SU-DHL-6 (cell line): ENCODE measurements around the gene SLC9A9.

Experiments
- H2AFZ ChIP-seq: fragments of 200-600 bp; sonication (generic); 2 replicates; pipeline ENCODE4 v1.6.1; 2014; ENCODE audit warnings: low read depth, mild to moderate bottlenecking, moderate library complexity, mixed read lengths, antibody characterized with exemption, low read length; ENCODE audit not compliant: severe bottlenecking
- H3F3A ChIP-seq: fragments of 200-600 bp; shearing (Covaris generic); 2 replicates; pipeline ENCODE4 v1.6.0; 2016; ENCODE audit warnings: antibody characterized with exemption, mild to moderate bottlenecking; ENCODE audit not compliant: insufficient read depth
- H3K27ac ChIP-seq: fragments of 200-600 bp; sonication (generic); 2 replicates; pipeline ENCODE4 v1.5.1; 2016; ENCODE audit warnings: low read depth, mild to moderate bottlenecking, low read length, moderate library complexity, mixed read lengths
- H3K27me3 ChIP-seq: fragments of 200-600 bp; sonication (generic), shearing (Covaris generic); 2 replicates; pipeline ENCODE4 v1.6.0; 2014; ENCODE audit warnings: mild to moderate bottlenecking, low read length
- H3K36me3 ChIP-seq: fragments of 200-600 bp; sonication (generic); 2 replicates; pipeline ENCODE4 v1.6.1; 2014; ENCODE audit warnings: mild to moderate bottlenecking, low read length, mixed read lengths
- H3K4me2 ChIP-seq: fragments of 300-600, 200-600 bp; shearing (Covaris generic), sonication (generic); 2 replicates; pipeline ENCODE4 v1.6.0; 2014; ENCODE audit warnings: low read length, low read depth, mild to moderate bottlenecking; ENCODE audit not compliant: poor library complexity, severe bottlenecking
- H3K4me3 ChIP-seq: fragments of 200-600 bp; sonication (generic); 2 replicates; pipeline ENCODE4 v1.5.1; 2014; ENCODE audit warnings: antibody characterized with exemption, low read length, mild to moderate bottlenecking, mixed read lengths; ENCODE audit not compliant: insufficient read depth, poor library complexity, severe bottlenecking
- H3K79me2 ChIP-seq: fragments of 200-600 bp; sonication (generic); 2 replicates; pipeline ENCODE4 v1.6.1; 2014; ENCODE audit warnings: mild to moderate bottlenecking, low read length, moderate library complexity; ENCODE audit not compliant: insufficient read depth
- H3K9ac ChIP-seq: fragments of 200-600 bp; sonication (generic); 2 replicates; pipeline ENCODE4 v1.7.0; 2014; ENCODE audit warnings: mild to moderate bottlenecking, low read length
- H3K9me2 ChIP-seq: fragments of 200-600 bp; sonication (generic); replicated peaks from 2 replicates; pipeline ENCODE4 v1.6.1; 2014; ENCODE audit warnings: low read length; ENCODE audit not compliant: insufficient read depth
- H3K9me3 ChIP-seq: fragments of 200-600 bp; sonication (generic); 2 replicates; pipeline ENCODE4 v1.6.1; 2014; ENCODE audit warnings: low read length, mixed read lengths; ENCODE audit not compliant: insufficient read depth
- H4K20me1 ChIP-seq: fragments of 200-600 bp; sonication (generic); 2 replicates; pipeline ENCODE4 v1.6.1; 2014; ENCODE audit warnings: low read depth, mild to moderate bottlenecking, antibody characterized with exemption, low read length, moderate library complexity, mixed read lengths
- EZH2phosphoT487 ChIP-seq: fragments of 200-600 bp; sonication (generic), shearing (Covaris generic); conservative IDR thresholded peaks from 2 replicates; pipeline ENCODE4 v1.6.1; 2018; ENCODE audit warnings: mild to moderate bottlenecking, antibody characterized with exemption, low read length, moderate library complexity, mixed read lengths
- TF ChIP-seq, protein P1 (sequence below): fragments of 200-600 bp; sonication (generic); IDR thresholded peaks from one replicate; pipeline ENCODE4 v1.5.1; 2017; ENCODE audit warnings: antibody characterized with exemption, mild to moderate bottlenecking, low read length, moderate library complexity; ENCODE audit not compliant: insufficient read depth, poor library complexity, severe bottlenecking

Gene SLC9A9

DNA sequence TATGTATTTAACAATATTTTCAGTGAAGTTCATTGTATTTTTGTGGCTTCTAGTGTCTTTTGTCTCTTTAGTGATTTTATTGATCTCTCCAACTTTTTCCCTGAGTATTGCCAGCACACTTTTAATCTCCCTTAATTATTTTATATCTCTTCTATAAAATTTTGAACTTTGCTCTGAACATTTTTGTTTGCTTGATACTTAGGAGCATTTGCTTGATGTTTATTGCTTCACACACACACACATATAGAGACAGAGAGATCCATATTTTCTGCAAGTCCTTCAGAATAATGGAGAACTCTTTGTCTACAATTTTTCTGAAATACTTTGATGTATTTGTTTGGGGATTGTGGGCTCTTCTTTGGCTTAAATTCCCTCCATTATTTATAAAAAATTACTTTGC lies 213.8 kb downstream of the SLC9A9 start:
- Histone ChIP-seq H3K4me3 (no peak overlapping the region), H3K9me2 (no peaks in the 10 kb centered on the region), H3K9ac (no peak overlapping the region), H3K79me2 (no peaks in the 10 kb centered on the region), H2AFZ (no peak overlapping the region), H3K27me3 (no peaks in the 10 kb centered on the region), H3K27ac (no peak overlapping the region), H4K20me1 (no peaks in the 10 kb centered on the region), H3K9me3 (no peaks in the 10 kb centered on the region), H3F3A (no peaks in the 10 kb centered on the region), H3K36me3 (no peaks in the 10 kb centered on the region), H3K4me2 (no peak overlapping the region)
- TF ChIP-seq EZH2phosphoT487 = no peak
- TF ChIP-seq, protein P1, sequence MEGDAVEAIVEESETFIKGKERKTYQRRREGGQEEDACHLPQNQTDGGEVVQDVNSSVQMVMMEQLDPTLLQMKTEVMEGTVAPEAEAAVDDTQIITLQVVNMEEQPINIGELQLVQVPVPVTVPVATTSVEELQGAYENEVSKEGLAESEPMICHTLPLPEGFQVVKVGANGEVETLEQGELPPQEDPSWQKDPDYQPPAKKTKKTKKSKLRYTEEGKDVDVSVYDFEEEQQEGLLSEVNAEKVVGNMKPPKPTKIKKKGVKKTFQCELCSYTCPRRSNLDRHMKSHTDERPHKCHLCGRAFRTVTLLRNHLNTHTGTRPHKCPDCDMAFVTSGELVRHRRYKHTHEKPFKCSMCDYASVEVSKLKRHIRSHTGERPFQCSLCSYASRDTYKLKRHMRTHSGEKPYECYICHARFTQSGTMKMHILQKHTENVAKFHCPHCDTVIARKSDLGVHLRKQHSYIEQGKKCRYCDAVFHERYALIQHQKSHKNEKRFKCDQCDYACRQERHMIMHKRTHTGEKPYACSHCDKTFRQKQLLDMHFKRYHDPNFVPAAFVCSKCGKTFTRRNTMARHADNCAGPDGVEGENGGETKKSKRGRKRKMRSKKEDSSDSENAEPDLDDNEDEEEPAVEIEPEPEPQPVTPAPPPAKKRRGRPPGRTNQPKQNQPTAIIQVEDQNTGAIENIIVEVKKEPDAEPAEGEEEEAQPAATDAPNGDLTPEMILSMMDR = no peak

DNA sequence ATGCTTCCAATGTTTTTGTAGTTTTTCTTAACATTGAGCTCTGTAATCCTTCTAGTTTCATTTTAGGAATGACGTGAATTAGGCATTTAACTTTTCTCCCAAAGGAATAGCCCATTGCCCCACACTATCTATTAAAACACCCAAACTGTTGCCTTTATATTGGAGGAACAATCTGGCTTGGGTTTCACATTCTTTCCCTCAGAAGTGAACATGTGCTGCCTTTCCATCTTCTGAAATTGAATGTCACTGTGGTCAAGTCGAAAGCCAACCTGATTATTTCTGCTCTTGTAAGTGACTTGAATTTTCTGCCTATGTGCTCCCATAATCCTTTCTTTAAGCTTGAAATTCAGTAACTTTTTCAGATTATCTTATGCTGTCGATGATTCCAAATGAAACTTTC lies 214.5 kb downstream of the SLC9A9 start:
- Histone ChIP-seq H3K4me2 (no peak overlapping the region), H3K4me3 (no peak overlapping the region), H2AFZ (no peak overlapping the region), H3K9me3 (no peaks in the 10 kb centered on the region), H3K36me3 (no peaks in the 10 kb centered on the region), H3K9ac (no peak overlapping the region), H3K27me3 (no peaks in the 10 kb centered on the region), H3K79me2 (no peaks in the 10 kb centered on the region), H3F3A (no peaks in the 10 kb centered on the region), H3K27ac (no peak overlapping the region), H4K20me1 (no peaks in the 10 kb centered on the region), H3K9me2 (no peaks in the 10 kb centered on the region)
- TF ChIP-seq, protein P1 = no peak
- TF ChIP-seq EZH2phosphoT487 = no peak

DNA sequence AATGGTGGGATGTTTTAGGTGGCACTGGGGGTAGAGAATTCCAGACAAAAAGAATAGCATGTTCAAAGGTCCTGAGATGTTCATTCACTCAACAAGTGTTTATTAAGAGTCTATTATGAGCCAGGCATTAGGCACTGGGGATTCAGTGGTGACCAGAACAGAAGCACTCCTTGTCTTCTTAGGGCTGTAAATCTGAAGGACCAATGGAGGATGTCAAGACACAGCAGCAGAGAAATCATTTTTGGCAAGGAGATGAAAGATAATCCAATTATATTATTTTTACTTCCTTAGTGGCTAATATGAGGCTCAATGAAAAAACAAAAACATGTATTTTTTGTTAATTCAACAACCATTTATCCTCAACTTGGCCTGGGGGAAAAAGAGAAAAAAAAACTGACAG lies 218.5 kb downstream of the SLC9A9 start:
- TF ChIP-seq EZH2phosphoT487 = no peak
- TF ChIP-seq, protein P1 = no peak
- no peaks in the 10 kb centered on the region for H3K9me2 ChIP-seq

DNA sequence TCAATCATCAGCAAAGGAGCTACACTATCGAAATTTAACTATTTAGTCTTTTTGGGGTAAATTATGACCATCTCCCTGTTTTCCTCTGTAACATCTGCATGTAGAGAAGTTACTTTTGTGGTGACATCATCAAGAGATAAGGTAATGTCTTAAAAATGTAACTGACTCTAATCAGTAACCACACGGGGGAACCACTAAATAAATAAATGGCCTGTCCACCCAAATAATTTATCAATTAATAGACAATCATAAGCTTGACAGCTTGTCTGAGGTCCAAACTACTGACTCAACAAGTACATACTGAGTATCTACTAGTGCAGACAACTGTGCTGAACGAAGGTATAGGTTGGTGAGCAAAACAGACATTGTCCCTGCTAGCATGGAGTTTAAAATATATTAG lies 219.3 kb downstream of the SLC9A9 start:
- Histone ChIP-seq H3K79me2 (no peaks in the 10 kb centered on the region), H3K4me2 (no peak overlapping the region), H3K27me3 (no peaks in the 10 kb centered on the region), H3K9me3 (no peaks in the 10 kb centered on the region), H3K4me3 (no peak overlapping the region), H2AFZ (no peak overlapping the region), H3K27ac (no peak overlapping the region), H3K36me3 (no peaks in the 10 kb centered on the region), H3K9ac (no peak overlapping the region), H4K20me1 (no peaks in the 10 kb centered on the region), H3K9me2 (no peaks in the 10 kb centered on the region), H3F3A (no peaks in the 10 kb centered on the region)
- no peak for TF ChIP-seq EZH2phosphoT487
- TF ChIP-seq, protein P1 = no peak

More for the DNA sequence above, 218.5 kb downstream of the SLC9A9 start:
- Histone ChIP-seq H3K27ac (no peak overlapping the region), H3K4me3 (no peak overlapping the region), H2AFZ (no peak overlapping the region), H4K20me1 (no peaks in the 10 kb centered on the region), H3K79me2 (no peaks in the 10 kb centered on the region), H3K9me3 (no peaks in the 10 kb centered on the region), H3K36me3 (no peaks in the 10 kb centered on the region), H3K27me3 (no peaks in the 10 kb centered on the region), H3K4me2 (no peak overlapping the region), H3K9ac (no peak overlapping the region), H3F3A (no peaks in the 10 kb centered on the region)
